NT2/D1 (cell line): ENCODE results near the gene ACOX1.

Source experiments
- SUZ12 ChIP-seq: IDR thresholded peaks from 2 replicates; pipeline ENCODE4 v1.6.1; 2011; ENCODE audit not compliant: insufficient read length, insufficient read depth; ENCODE audit errors: extremely low read depth
- YY1 ChIP-seq: IDR thresholded peaks from 2 replicates; pipeline ENCODE4 v1.6.1; 2011; ENCODE audit not compliant: insufficient read length, insufficient read depth
- ZNF274 ChIP-seq: IDR thresholded peaks from 2 replicates; pipeline ENCODE4 v1.6.1; 2011; ENCODE audit warnings: mild to moderate bottlenecking, low read depth, low read length

GRCh38 chr17:75927286-75927922 is 51.6 kb downstream of the ACOX1 start:
- no peak for TF ChIP-seq SUZ12
- TF ChIP-seq ZNF274 = no peak
- no peak for TF ChIP-seq YY1
